ENCODE measurements around the gene MORN1. TPM values are rescaled to one million over a fixed set of nuclear protein-coding genes. Genes with fewer than 3 reads are reported as not detected.

The MORN1 gene
- total RNA-seq, 2 experiments from 2014 or later = 5.9 to 6.6 TPM

DNA sequence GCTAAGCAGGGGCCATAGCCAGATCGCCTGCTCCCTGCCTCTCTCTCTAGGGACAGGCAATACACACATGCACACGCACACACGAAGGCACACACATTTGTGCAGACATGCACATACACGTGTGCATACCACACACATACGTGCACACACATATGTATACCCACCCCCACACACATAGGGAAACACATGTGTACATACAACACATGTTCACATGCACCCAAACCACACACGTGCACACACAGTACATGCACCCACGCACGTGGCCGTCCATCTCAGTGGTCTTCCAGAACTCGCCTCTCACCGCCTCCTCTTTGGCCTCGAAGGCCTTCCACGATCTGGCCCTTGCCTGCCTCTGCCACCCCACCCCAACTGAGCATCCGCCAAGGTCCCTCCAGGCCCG is 46.3 kb upstream of the MORN1 start:
- ATAC-seq = no peak
- POLR2A ChIA-PET = no interaction called here
- intact Hi-C loops (cut with micrococcal nuclease) = no loop called here
- Mint-ChIP-seq H3K27ac (no peak overlapping the region), H3K4me3 (no peak overlapping the region), H3K27me3 (peaks cover under 1% of the 10 kb centered on the region), H3K36me3 (ENCODE audit: low read depth) (no peaks in the 10 kb centered on the region), H3K4me1 (ENCODE audit: low read depth) (no peaks in the 10 kb centered on the region), H3K9me3 (no peaks in the 10 kb centered on the region)
- CTCF ChIA-PET = no interaction called here
- no peak for DNase-seq
- TF ChIP-seq, protein P1, sequence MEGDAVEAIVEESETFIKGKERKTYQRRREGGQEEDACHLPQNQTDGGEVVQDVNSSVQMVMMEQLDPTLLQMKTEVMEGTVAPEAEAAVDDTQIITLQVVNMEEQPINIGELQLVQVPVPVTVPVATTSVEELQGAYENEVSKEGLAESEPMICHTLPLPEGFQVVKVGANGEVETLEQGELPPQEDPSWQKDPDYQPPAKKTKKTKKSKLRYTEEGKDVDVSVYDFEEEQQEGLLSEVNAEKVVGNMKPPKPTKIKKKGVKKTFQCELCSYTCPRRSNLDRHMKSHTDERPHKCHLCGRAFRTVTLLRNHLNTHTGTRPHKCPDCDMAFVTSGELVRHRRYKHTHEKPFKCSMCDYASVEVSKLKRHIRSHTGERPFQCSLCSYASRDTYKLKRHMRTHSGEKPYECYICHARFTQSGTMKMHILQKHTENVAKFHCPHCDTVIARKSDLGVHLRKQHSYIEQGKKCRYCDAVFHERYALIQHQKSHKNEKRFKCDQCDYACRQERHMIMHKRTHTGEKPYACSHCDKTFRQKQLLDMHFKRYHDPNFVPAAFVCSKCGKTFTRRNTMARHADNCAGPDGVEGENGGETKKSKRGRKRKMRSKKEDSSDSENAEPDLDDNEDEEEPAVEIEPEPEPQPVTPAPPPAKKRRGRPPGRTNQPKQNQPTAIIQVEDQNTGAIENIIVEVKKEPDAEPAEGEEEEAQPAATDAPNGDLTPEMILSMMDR (IDR thresholded peaks at IDR 0.05) = no peak

DNA sequence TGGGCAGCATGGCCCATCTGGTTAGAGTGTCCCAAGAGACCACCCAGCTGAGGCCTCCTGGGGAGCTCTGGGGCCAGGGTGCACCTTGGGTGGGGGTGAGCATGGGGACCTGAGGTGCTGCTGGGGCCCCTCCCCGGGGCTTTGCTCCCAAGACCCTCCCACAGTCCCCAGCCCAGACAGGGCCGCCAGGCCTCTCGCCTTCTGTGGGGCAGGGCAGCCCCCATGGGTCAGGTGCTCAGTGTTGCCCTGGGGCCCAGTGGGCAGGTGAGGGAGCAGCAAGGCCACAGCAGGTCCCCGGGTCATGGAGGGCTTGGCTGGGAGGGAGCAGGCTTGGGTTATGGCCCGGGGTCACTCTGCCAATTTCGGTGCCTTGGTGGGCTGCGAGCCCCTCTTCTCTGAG is 45.5 kb upstream of the MORN1 start:
- POLR2A ChIA-PET = no interaction called here
- H3K27me3 Mint-ChIP-seq = no peaks in the 10 kb centered on the region
- H3K27ac Mint-ChIP-seq = no peak overlapping the region
- TF ChIP-seq, protein P1 (IDR thresholded peaks at IDR 0.05) = no peak
- H3K36me3 Mint-ChIP-seq (ENCODE audit: low read depth) = no peaks in the 10 kb centered on the region
- intact Hi-C loops (cut with micrococcal nuclease) = no loop called here
- H3K4me3 Mint-ChIP-seq = no peak overlapping the region
- no peaks in the 10 kb centered on the region for H3K4me1 Mint-ChIP-seq (ENCODE audit: low read depth)
- ATAC-seq = no peak
- CTCF ChIA-PET = no interaction called here
- H3K9me3 Mint-ChIP-seq = no peaks in the 10 kb centered on the region
- DNase-seq = no peak

DNA sequence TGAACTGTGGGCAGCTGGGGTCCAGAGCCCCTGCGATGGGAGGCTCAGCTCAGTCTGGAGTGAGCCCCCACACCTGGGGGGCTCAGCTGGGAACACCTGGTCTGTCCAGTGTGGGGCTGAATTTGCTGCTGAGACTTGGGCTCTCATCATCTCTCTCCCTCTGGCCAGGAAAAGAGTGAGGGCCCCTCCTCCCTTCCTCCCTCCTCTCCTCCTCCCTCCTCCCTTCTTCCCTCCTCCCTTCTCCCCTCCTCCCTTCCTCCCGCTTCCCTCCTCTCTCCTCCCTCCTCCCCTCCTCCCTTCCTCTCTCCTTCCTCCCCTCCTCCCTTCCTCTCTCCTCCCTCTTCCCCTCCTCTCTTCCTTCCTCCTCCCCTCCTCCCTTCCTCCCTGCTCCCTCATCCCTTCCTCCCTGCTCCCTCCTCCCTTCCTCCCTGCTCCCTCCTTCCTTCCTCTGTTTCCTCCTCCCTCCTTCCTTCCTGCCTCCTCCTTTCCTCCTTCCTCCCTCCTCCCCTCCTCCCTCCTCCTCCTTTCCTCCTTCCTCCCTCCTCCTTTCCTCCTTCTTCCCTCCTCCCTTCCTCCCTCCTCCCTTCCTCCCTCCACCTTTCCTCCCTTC is 44.5 kb upstream of the MORN1 start:
- H3K4me1 Mint-ChIP-seq (ENCODE audit: low read depth) = no peaks in the 10 kb centered on the region
- DNase-seq (no peak), ATAC-seq (no peak)
- no peaks in the 10 kb centered on the region for H3K36me3 Mint-ChIP-seq (ENCODE audit: low read depth)
- TF ChIP-seq, protein P1 (IDR thresholded peaks at IDR 0.05) = no peak
- H3K27me3 Mint-ChIP-seq = no peaks in the 10 kb centered on the region
- ChIA-PET CTCF (no interaction called here), POLR2A (no interaction called here)
- intact Hi-C loops (cut with micrococcal nuclease) = no loop called here
- no peak overlapping the region for H3K4me3 Mint-ChIP-seq
- H3K27ac Mint-ChIP-seq = no peak overlapping the region
- H3K9me3 Mint-ChIP-seq = no peaks in the 10 kb centered on the region

DNA sequence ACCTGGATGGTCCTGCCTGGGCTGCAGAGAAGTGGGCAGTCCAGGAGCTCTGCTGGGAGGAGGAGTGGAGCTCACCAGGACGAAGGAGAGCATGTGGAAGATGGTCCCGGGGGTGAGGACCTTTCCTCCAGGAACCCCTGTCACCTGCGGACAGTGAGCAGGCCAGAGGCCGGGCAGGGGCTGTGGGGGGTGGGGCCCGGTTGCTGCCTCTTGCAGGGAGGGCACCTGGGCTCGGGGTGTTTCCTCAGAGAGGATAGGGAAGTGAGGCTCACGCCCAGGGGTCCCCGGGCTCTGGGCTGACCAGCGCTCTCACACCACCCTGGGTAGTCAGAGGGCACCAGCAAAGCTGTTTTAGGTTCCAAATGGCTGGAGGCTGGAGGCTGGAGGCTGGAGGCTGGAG is 43.7 kb upstream of the MORN1 start:
- DNase-seq (no peak), ATAC-seq (no peak)
- H3K4me3 Mint-ChIP-seq = no peak overlapping the region
- CTCF ChIA-PET = no interaction called here
- no peaks in the 10 kb centered on the region for H3K36me3 Mint-ChIP-seq (ENCODE audit: low read depth)
- H3K9me3 Mint-ChIP-seq = peaks cover 1% of the 10 kb centered on the region
- TF ChIP-seq, protein P1 (IDR thresholded peaks at IDR 0.05) = no peak
- no peaks in the 10 kb centered on the region for H3K27me3 Mint-ChIP-seq
- H3K4me1 Mint-ChIP-seq (ENCODE audit: low read depth) = no peaks in the 10 kb centered on the region
- H3K27ac Mint-ChIP-seq = no peak overlapping the region
- intact Hi-C loops (cut with micrococcal nuclease) = no loop called here
- POLR2A ChIA-PET = interaction anchor here (0.7 kb wide), 1 partner anchor 12 kb away, joined by 3 read pairs; no protein-coding TSS in a partner anchor

DNA sequence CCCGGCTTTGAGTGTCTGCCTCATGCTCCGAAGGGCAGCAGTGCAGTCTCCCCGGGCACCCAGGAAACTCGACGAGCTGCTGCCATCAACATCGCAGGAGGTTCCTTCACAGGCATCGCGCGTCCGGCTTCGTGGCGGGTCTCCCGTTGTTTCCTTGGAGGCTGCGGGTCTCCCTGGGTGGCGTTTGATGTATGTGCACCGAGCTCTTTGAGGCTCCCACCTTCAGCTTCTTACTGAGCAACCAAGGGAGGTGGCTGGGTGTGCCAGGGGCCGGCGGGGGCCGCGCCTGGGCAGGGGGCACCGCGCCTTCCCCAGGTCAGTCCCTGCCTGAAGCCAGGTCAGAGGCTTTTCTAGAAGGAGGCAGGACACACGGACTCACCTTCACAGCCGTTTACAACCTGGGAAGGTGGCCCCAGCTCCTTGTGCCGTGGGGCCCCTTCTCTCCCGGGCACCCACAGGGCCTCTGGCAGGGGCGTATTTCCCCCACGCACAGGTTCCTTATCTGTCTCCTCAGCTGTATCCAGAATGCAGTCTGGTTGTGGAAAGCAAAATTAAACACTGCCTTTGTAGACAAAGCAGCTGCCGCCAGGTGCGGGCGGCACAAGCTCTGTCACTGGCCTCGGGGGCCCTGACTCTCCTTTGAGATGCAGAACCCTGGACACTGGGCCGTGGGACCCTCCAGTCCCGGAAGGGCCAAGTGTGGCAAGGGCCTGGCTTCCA is 42.7 kb upstream of the MORN1 start:
- no peaks in the 10 kb centered on the region for H3K27me3 Mint-ChIP-seq
- H3K27ac Mint-ChIP-seq = no peak overlapping the region
- no peaks in the 10 kb centered on the region for H3K36me3 Mint-ChIP-seq (ENCODE audit: low read depth)
- TF ChIP-seq, protein P1 (IDR thresholded peaks at IDR 0.05) = no peak
- POLR2A ChIA-PET = interaction anchor here (0.7 to 0.8 kb wide), 2 partner anchors 11 to 18 kb away, joined by 3 read pairs; no protein-coding TSS in a partner anchor
- H3K4me1 Mint-ChIP-seq (ENCODE audit: low read depth) = no peaks in the 10 kb centered on the region
- DNase-seq (no peak), ATAC-seq (no peak)
- H3K4me3 Mint-ChIP-seq = no peak overlapping the region
- CTCF ChIA-PET = no interaction called here
- intact Hi-C loops (cut with micrococcal nuclease) = no loop called here
- H3K9me3 Mint-ChIP-seq = peaks cover 2% of the 10 kb centered on the region

All from activated CD8-positive, alpha-beta T cell treated with anti-CD3 and anti-CD28 coated beads for 36 hours (primary cell).